Measurements from ENCODE around the gene MAST1.

DNA sequence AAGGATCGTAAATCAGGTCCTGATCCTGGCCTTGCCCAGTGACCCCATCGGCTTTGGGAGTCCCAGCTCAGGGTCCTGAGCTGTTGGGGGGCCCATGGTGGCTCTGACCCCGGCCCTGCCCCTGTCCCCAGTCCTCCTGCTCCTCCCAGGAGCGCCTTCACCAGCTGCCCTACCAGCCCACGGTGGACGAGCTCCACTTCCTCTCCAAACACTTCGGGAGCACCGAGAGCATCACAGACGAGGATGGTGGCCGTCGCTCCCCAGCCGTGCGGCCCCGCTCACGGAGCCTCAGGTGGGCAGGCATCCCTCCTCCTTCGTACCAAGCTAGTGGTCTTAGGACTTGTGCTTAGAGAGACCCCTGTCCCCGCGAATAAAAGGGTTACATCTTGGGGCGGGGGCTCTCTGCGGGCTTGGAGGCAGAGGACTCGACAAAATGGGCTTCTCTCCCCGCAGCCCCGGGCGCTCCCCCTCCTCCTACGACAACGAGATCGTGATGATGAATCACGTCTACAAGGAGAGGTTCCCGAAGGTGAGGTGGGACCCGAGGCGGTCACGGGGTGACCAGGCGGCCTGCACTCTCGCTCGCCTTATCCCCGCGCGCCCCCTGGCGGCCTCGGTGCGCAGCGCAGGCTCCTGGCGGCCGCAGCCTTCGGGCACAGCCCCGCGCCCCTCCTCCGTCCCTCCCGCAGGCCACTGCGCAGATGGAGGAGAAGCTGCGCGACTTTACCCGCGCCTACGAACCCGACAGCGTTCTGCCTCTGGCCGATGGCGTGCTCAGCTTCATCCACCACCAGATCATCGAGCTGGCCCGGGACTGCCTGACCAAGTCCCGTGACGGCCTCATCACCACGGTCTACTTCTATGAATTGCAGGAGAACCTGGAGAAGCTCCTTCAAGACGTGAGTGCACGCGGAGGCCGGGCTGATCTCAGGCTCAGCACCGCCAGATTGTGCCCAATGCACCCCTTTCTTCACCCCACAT, 9.1 kb downstream of the MAST1 start:
- TF ChIP-seq CTCF (IDR thresholded peaks at IDR 0.05; ENCODE audit: insufficient read depth, low read length) = peak; percentile 91
- TF ChIP-seq POLR2AphosphoS5 (IDR thresholded peaks at IDR 0.05; ENCODE audit: low read depth) = no peak
- TF ChIP-seq SPI1 (IDR thresholded peaks at IDR 0.05; ENCODE audit: borderline replicate concordance, low read depth) = peak; percentile 66; the same call in 1 of the 2 replicates
- no peak for TF ChIP-seq REST (IDR thresholded peaks at IDR 0.05; ENCODE audit: insufficient replicate concordance, low read depth)
